ENCODE measurements around the gene FAM83B.

FAM83B gene

DNA sequence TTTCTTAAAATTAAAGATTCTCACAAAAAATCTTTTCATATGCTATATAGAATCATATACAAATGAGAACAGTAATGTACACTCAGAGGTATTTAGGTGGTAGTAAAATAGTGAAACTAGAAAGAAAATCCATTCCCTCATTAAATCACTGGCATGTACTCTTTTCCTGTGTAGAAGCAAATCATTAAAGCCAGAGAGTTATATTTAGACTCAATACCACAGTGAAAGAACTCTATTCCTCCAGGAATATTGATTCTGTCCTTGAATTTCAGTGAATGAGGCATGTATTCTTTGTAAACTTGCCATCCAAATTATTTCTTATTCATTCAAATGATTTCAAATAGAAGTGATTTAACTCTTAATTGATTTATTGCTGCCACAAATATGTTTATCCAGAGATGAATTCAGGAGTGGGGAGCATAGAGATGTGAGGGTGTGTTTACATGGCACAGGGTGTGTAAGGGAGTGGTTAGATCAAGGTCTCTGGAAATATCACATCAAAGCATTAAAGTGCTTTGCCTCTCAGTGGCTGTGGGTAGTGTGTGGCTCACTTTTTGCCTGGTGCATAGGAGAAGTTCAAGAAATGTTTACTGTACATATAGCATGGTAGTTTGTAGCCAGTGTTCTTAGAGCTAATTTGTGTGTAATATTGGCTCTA lies 141.2 kb downstream of the FAM83B start:
- no peak for DNase-seq

GRCh38 chr6:54988576-54988975 lies 142.0 kb downstream of the FAM83B start:
- no peak for DNase-seq

GRCh38 chr6:54990001-54990400 lies 143.4 kb downstream of the FAM83B start:
- no peak for DNase-seq

Measured in left hindlimb (tissue), 1 donor.